Choroid plexus epithelial cell (primary cell): ENCODE results near the gene NTF4.

Experiments
- DNase-seq: peaks from one replicate; pipeline ENCODE4 v3.0.0-alpha.2; 2010; ENCODE audit warnings: low read depth
- H3K4me3 ChIP-seq: 2 replicates; pipeline ENCODE4 v1.5.1; 2011; ENCODE audit warnings: low read depth, mild to moderate bottlenecking, control low read depth, low read length, moderate library complexity
- CTCF ChIP-seq: conservative IDR thresholded peaks from 2 replicates; pipeline ENCODE4 v1.5.1; 2011; ENCODE audit warnings: low read depth, mild to moderate bottlenecking, control low read depth, inconsistent platforms, low read length, moderate library complexity

NTF4 gene

GRCh38 chr19:49101160-49101559 is 36.5 kb upstream of the NTF4 start:
- no peak for TF ChIP-seq CTCF
- H3K4me3 ChIP-seq = no peak overlapping the region
- no peak for DNase-seq

GRCh38 chr19:49098795-49099194 is 34.2 kb upstream of the NTF4 start:
- TF ChIP-seq CTCF = no peak
- H3K4me3 ChIP-seq = no peak overlapping the region
- DNase-seq = no peak

GRCh38 chr19:49097453-49098288 is 33.1 kb upstream of the NTF4 start:
- peak; percentile 84 for DNase-seq
- peak; percentile 98 for TF ChIP-seq CTCF
- H3K4me3 ChIP-seq = no peak overlapping the region

- no peak for DNase-seq
- H3K4me3 ChIP-seq = no peak overlapping the region
- no peak for TF ChIP-seq CTCF
Observed at GRCh38 chr19:49094505-49095482, 30.2 kb upstream of the NTF4 start.

GRCh38 chr19:49092686-49093085 is 28.1 kb upstream of the NTF4 start:
- DNase-seq = no peak
- TF ChIP-seq CTCF = no peak
- no peak overlapping the region for H3K4me3 ChIP-seq

- TF ChIP-seq CTCF = no peak
- DNase-seq = no peak
- no peak overlapping the region for H3K4me3 ChIP-seq
Observed at GRCh38 chr19:49091391-49092038, 26.9 kb upstream of the NTF4 start.
